GM23248 (cell line): ENCODE results near the gene NEDD4L.

Experiments used
- EZH2 ChIP-seq: fragments of 200-600 bp; sonication (generic); IDR thresholded peaks from 2 replicates; pipeline ENCODE4 v1.6.1; 2018; ENCODE audit warnings: antibody characterized with exemption, mild to moderate bottlenecking; ENCODE audit not compliant: insufficient read depth, poor library complexity, severe bottlenecking
- EZH2phosphoT487 ChIP-seq: fragments of 200-600 bp; sonication (generic); IDR thresholded peaks from 2 replicates; pipeline ENCODE4 v1.6.1; 2018; ENCODE audit warnings: antibody characterized with exemption, moderate library complexity, mild to moderate bottlenecking, low read depth; ENCODE audit not compliant: insufficient read depth

DNA sequence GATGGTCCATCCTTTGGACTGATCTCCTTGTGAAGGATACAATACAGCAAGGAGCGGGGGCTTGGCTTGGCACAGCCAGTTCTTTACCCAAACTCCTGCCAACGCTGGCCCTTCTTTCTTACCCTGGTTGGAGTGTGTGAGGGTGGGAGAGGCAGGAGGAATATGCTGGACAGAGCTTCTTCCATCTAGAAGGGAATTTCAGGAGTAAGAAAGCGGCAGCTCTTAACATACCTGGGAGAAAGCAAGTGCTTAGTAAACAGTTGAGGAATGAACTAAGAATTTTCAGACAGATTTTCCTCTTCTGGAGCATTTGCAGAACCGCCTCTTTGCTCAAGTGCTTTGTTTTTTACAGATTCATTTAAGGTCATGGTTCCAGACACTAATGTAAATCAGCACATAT, 72.8 kb downstream of the NEDD4L start:
- TF ChIP-seq EZH2phosphoT487, result no peak
- no peak for TF ChIP-seq EZH2
